Measurements from ENCODE around the gene NEK2. TPM values are rescaled to one million over a fixed set of nuclear protein-coding genes. Genes with fewer than 3 reads are reported as not detected.

Gene NEK2
- total and polyA plus RNA-seq, 2 of the 13 experiments (the other 11 are each of a cell fraction or from before 2014, with no cell fraction given) = 10.9 to 40.8 TPM

DNA sequence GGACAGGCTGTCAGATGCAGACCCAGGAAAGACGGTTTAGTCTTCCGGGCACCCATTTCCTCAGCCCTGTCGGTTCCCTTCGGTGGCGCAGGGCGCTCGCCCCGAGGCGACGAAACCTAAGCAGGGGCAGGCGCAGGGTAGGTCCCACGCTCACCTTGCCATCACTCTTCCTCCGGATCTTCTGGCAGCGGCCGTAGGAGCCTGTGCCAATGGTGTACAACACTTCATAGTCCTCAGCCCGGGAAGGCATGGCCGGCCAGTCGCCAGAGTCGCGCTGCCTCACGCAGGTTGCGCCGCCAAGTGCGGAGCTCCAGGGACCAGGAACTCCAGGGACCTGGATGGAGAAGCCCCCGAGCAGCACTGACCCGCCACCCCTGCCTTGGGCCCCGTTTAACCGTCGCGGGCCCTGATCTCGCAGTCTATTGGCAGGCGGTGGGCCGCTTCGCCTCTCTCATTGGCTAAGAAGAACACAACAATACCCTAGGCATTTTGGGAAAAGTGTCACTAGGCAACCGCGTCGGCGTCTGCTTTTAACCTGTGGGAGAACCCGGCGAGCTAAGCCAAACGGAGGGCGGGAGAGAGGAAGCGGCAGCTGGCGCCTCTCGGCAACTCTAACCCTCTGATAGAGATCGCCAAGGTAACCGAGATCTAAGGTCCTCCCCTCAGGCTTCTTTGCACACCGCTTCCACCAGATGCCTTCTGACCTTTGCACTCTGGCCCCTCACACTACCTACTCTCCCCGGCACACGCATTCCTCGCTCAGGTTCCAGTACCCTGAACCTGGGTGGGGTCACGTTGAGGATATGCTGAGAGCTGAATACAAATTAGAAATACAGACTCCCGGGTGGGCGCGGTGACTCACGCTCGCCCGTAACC is at the start of gene NEK2 (continued):
- TF ChIP-seq ZNF589 (CRISPR knock-in tag; conservative IDR thresholded peaks at IDR 0.05) (peak; percentile 94), KLF12 (CRISPR knock-in tag; IDR thresholded peaks at IDR 0.05; ENCODE audit: borderline replicate concordance) (peak; percentile 97), JDP2 (CRISPR knock-in tag; IDR thresholded peaks at IDR 0.05; ENCODE audit: borderline replicate concordance) (0 out of 2 replicates have a peak, but pooled peaks have one; percentile 55), TIGD3 (CRISPR knock-in tag; IDR thresholded peaks at IDR 0.05; ENCODE audit: borderline replicate concordance) (no peak), PPARG (CRISPR knock-in tag; conservative IDR thresholded peaks at IDR 0.05) (peak; percentile 43), ZNF121 (CRISPR knock-in tag; IDR thresholded peaks at IDR 0.05) (no peak), ZBTB42 (CRISPR knock-in tag; IDR thresholded peaks at IDR 0.05) (0 out of 2 replicates have a peak, but pooled peaks have one; percentile 36), KDM4B (CRISPR knock-in tag; IDR thresholded peaks at IDR 0.05) (peak; percentile 48; the same call in 1 of the 2 replicates), BCL6 (CRISPR knock-in tag; IDR thresholded peaks at IDR 0.05) (peak; percentile 72; the same call in 1 of the 2 replicates), POGZ (CRISPR knock-in tag; IDR thresholded peaks at IDR 0.05) (peak; percentile 77), ZNF251 (CRISPR knock-in tag; IDR thresholded peaks at IDR 0.05) (no peak), TMF1 (CRISPR knock-in tag; IDR thresholded peaks at IDR 0.05; ENCODE audit: low read depth) (peak; percentile 34; the same call in 1 of the 2 replicates), GTF3A (CRISPR knock-in tag; conservative IDR thresholded peaks at IDR 0.05) (no peak), KIAA2018 (CRISPR knock-in tag; IDR thresholded peaks at IDR 0.05; ENCODE audit: borderline replicate concordance) (no peak), KLF15 (CRISPR knock-in tag; IDR thresholded peaks at IDR 0.05; ENCODE audit: borderline replicate concordance) (peak; percentile 63; the same call in 1 of the 2 replicates), RARA (CRISPR knock-in tag; IDR thresholded peaks at IDR 0.05) (peak; percentile 87), GATA4 (IDR thresholded peaks at IDR 0.05; ENCODE audit: borderline replicate concordance, low read depth) (0 out of 2 replicates have a peak, but pooled peaks have one; percentile 24), RCOR2 (CRISPR knock-in tag; IDR thresholded peaks at IDR 0.05) (peak; percentile 85)
- TF ChIP-seq, protein P1, sequence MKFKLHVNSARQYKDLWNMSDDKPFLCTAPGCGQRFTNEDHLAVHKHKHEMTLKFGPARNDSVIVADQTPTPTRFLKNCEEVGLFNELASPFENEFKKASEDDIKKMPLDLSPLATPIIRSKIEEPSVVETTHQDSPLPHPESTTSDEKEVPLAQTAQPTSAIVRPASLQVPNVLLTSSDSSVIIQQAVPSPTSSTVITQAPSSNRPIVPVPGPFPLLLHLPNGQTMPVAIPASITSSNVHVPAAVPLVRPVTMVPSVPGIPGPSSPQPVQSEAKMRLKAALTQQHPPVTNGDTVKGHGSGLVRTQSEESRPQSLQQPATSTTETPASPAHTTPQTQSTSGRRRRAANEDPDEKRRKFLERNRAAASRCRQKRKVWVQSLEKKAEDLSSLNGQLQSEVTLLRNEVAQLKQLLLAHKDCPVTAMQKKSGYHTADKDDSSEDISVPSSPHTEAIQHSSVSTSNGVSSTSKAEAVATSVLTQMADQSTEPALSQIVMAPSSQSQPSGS (CRISPR knock-in tag; IDR thresholded peaks at IDR 0.05) = peak; percentile 94

Measured in HepG2 (cell line).